ENCODE results near the gene SRRM1. TPM values are rescaled to one million over a fixed set of nuclear protein-coding genes. Genes with fewer than 3 reads are reported as not detected.

The SRRM1 gene
- total and polyA plus RNA-seq, 2 of the 8 experiments (the other 6 are each of a cell fraction or from before 2014, with no cell fraction given): 77.1 to 255 TPM

DNA sequence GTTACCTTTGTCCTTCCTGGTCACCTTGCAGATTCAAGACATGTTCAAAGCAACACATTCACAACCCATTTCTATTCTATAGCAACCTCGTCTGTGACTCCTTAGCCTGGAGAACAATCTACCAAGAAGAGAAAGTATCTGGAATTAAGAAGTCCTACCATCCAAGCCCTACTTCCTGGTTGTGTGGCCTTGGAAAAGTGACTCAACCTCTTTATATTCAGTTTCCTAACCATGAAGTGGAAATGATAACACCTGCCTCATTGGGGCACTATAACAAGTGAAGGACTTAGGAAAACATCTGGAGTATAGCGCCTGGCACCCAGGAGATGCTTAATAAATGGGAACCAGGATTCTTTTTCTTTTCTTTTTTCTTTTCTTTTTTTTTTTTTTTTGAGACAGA, 36.5 kb upstream of the SRRM1 start (continued):
- TF ChIP-seq NANOG (IDR thresholded peaks at IDR 0.05; ENCODE audit: insufficient read depth, low read depth, low read length, poor library complexity, severe bottlenecking) (no peak), EP300 (IDR thresholded peaks at IDR 0.05; ENCODE audit: borderline replicate concordance in 1 of 2, low read depth in 2 of 2, low read length in 2 of 2) (no peak), RXRA (IDR thresholded peaks at IDR 0.05; ENCODE audit: insufficient read depth, low read depth, low read length) (no peak), CREB1 (IDR thresholded peaks at IDR 0.05) (no peak), NRF1 (IDR thresholded peaks at IDR 0.05; ENCODE audit: low read depth, low read length) (no peak), POLR2A (IDR thresholded peaks at IDR 0.05; ENCODE audit: control extremely low read depth in 1 of 2, low read depth in 2 of 2, low read length in 2 of 2) (no peak)
- TF ChIP-seq, protein P1, sequence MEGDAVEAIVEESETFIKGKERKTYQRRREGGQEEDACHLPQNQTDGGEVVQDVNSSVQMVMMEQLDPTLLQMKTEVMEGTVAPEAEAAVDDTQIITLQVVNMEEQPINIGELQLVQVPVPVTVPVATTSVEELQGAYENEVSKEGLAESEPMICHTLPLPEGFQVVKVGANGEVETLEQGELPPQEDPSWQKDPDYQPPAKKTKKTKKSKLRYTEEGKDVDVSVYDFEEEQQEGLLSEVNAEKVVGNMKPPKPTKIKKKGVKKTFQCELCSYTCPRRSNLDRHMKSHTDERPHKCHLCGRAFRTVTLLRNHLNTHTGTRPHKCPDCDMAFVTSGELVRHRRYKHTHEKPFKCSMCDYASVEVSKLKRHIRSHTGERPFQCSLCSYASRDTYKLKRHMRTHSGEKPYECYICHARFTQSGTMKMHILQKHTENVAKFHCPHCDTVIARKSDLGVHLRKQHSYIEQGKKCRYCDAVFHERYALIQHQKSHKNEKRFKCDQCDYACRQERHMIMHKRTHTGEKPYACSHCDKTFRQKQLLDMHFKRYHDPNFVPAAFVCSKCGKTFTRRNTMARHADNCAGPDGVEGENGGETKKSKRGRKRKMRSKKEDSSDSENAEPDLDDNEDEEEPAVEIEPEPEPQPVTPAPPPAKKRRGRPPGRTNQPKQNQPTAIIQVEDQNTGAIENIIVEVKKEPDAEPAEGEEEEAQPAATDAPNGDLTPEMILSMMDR (IDR thresholded peaks at IDR 0.05; ENCODE audit: control extremely low read depth in 1 of 3, insufficient read depth in 1 of 3, low read depth in 1 of 3, low read length in 3 of 3): no peak

Measured in H1 (cell line).